Stimulated activated CD4-positive, alpha-beta T cell treated with anti-CD3 and anti-CD28 coated beads, Interleukin-12 subunit alpha, Interleukin-12 subunit beta, amount 100 ng/mL, for 24 hours (primary cell): Measurements from ENCODE around the gene CCDC90B.

Experiments used
- DNase-seq, 2 experiments: peaks; one replicate each; pipeline ENCODE4 v3.0.0-alpha.2; 2020; ENCODE audit warnings: low read depth in 2 of 2

The CCDC90B gene

GRCh38 chr11:83235825-83236224 is 50.3 kb downstream of the CCDC90B start:
- no peak for DNase-seq

- no peak for DNase-seq
These were observed 62.7 kb downstream of the CCDC90B start for GRCh38 chr11:83223457-83223856.

GRCh38 chr11:83222499-83222898 is 63.7 kb downstream of the CCDC90B start:
- DNase-seq, result no peak

- no peak for DNase-seq
These were observed 64.5 kb downstream of the CCDC90B start for GRCh38 chr11:83221694-83222093.

GRCh38 chr11:83220260-83220659 is 65.9 kb downstream of the CCDC90B start:
- DNase-seq, result no peak

GRCh38 chr11:83219095-83219494 is 67.1 kb downstream of the CCDC90B start:
- no peak for DNase-seq
